GM12892 (cell line): ENCODE data around the gene BAK1.

Experiments used
- POLR2A ChIP-seq: IDR thresholded peaks from 2 replicates; pipeline ENCODE4 v1.6.1; 2011; ENCODE audit warnings: low read depth, low read length, control low read depth
- POLR2AphosphoS5 ChIP-seq: IDR thresholded peaks from 2 replicates; pipeline ENCODE4 v1.6.1; 2011; ENCODE audit warnings: low read depth, low read length, control low read depth
- TAF1 ChIP-seq: IDR thresholded peaks from 2 replicates; pipeline ENCODE4 v1.6.1; 2011; ENCODE audit warnings: low read depth, mild to moderate bottlenecking, control low read depth, low read length, borderline replicate concordance

DNA sequence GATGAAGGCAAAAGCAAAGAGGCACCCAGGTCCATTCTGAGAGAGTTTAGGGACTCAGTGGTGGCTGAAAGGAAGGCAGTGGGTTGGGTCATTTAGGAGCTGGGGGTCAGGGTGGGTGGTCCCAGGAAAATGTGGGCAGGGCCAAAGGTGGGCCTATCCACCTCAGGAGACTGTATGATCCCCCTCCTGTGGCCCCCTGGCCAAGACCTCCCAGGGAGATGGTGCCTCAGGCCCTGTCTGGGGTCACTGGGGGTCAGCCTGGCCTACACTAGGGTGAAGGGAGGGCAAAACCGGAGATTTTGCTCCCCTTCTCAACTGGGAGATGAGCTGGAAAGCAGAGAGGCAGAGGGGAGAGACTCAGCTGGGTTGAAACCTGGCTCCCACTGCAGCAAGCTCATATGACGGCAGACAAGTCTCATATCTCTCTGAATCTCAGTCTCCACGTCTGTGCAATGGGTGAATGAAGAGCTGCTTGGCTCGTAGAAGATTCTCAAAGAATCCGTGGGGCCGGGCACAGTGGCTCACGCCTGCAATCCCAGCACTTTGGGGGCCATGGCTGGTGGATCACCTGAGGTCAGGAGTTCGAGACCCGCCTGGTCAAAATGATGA is 11.5 kb upstream of the BAK1 start:
- no peak for TF ChIP-seq POLR2A
- no peak for TF ChIP-seq POLR2AphosphoS5
- no peak for TF ChIP-seq TAF1
